Measurements from ENCODE around the gene NKTR.

GRCh38 chr3:42552830-42553229 is 47.7 kb upstream of the NKTR start:
- TF ChIP-seq ZNF274 (IDR thresholded peaks at IDR 0.05; ENCODE audit: low read depth, low read length) (no peak), YY1 (IDR thresholded peaks at IDR 0.05; ENCODE audit: insufficient read depth, insufficient read length) (no peak)

Data from NT2/D1 (cell line).